Jurkat, Clone E6-1 (cell line): Measurements from ENCODE around the gene GPLD1. TPM values are rescaled to one million over a fixed set of nuclear protein-coding genes. Genes with fewer than 3 reads are reported as not detected.
"Not testable (repeated sequence)": the region's sequence is repeated elsewhere in the genome, so short reads cannot be mapped to it uniquely, and the experiment has no call there.

Experiments
- DNase-seq: peaks from one replicate; pipeline ENCODE4 v3.0.0-alpha.2; 2011; ENCODE audit warnings: low read depth, low spot score
- H3K4me3 ChIP-seq: 2 replicates; pipeline ENCODE4 v1.5.1; 2011; ENCODE audit warnings: mild to moderate bottlenecking, low read length, control low read depth, moderate library complexity
- polyA plus RNA-seq: library from polyadenylated mRNA; unstranded; fragments of >200 nt; gene quantifications from one replicate; pipeline ENCODE4 v1.2.1, GENCODE V29; 2012; ENCODE audit warnings: missing spikeins; ENCODE audit not compliant: insufficient read length, insufficient read depth

The GPLD1 gene
- polyA plus RNA-seq, result 3.6 TPM

GRCh38 chr6:24489470-24489869 lies at the start of gene GPLD1:
TSS of gene GPLD1 (minus strand) at chr6:24489578. CDS start at chr6:24489511, 67 bp downstream.
- DNase-seq, result no peak
- H3K4me3 ChIP-seq, result no peak within 1 kb of the TSS

- no peak for DNase-seq
- no peak overlapping the region for H3K4me3 ChIP-seq
Measured at GRCh38 chr6:24537771-24538385, 48.5 kb upstream of the GPLD1 start.

GRCh38 chr6:24537082-24537699 lies 47.8 kb upstream of the GPLD1 start:
- no peak for DNase-seq
- no peak overlapping the region for H3K4me3 ChIP-seq

GRCh38 chr6:24536466-24536865 lies 47.1 kb upstream of the GPLD1 start:
- no peak overlapping the region for H3K4me3 ChIP-seq
- no peak for DNase-seq

- DNase-seq, result no peak
- no peak overlapping the region for H3K4me3 ChIP-seq
Measured at GRCh38 chr6:24535210-24535609, 45.8 kb upstream of the GPLD1 start.

- no peak overlapping the region for H3K4me3 ChIP-seq
- DNase-seq, result no peak
Measured at GRCh38 chr6:24534329-24534728, 45.0 kb upstream of the GPLD1 start.

GRCh38 chr6:24529985-24530384 lies 40.6 kb upstream of the GPLD1 start:
- no peak for DNase-seq
- no peak overlapping the region for H3K4me3 ChIP-seq

- DNase-seq, result peak; percentile 41
- no peak overlapping the region for H3K4me3 ChIP-seq
Measured at GRCh38 chr6:24524805-24525204, 35.4 kb upstream of the GPLD1 start.

- DNase-seq, result no peak
- no peak overlapping the region for H3K4me3 ChIP-seq
Measured at GRCh38 chr6:24524329-24524728, 35.0 kb upstream of the GPLD1 start.

- peak; percentile 68 for DNase-seq
- H3K4me3 ChIP-seq, result no peak overlapping the region
Measured at GRCh38 chr6:24522228-24523176, 33.1 kb upstream of the GPLD1 start.

GRCh38 chr6:24520929-24521546 lies 31.7 kb upstream of the GPLD1 start:
- no peak for DNase-seq
- H3K4me3 ChIP-seq, result no peak overlapping the region

GRCh38 chr6:24517659-24518543 lies 28.5 kb upstream of the GPLD1 start:
- DNase-seq, result no peak
- H3K4me3 ChIP-seq, result no peak overlapping the region

- DNase-seq, result no peak
- H3K4me3 ChIP-seq, result no peak overlapping the region
Measured at GRCh38 chr6:24513602-24514001, 24.2 kb upstream of the GPLD1 start.

- DNase-seq, result not testable (repeated sequence)
Measured at GRCh38 chr6:24511976-24512375, 22.6 kb upstream of the GPLD1 start.

GRCh38 chr6:24506814-24507520 lies 17.6 kb upstream of the GPLD1 start:
- no peak for DNase-seq
- H3K4me3 ChIP-seq, result no peak overlapping the region

More at GRCh38 chr6:24511976-24512375, 22.6 kb upstream of the GPLD1 start:
- H3K4me3 ChIP-seq, result not testable (repeated sequence)

- no peak overlapping the region for H3K4me3 ChIP-seq
- no peak for DNase-seq
Measured at GRCh38 chr6:24504649-24505586, 15.5 kb upstream of the GPLD1 start.

GRCh38 chr6:24504287-24504648 lies 14.9 kb upstream of the GPLD1 start:
- no peak overlapping the region for H3K4me3 ChIP-seq
- no peak for DNase-seq
